H1 (cell line): ENCODE measurements around the gene BABAM2. TPM values are rescaled to one million over a fixed set of nuclear protein-coding genes. Genes with fewer than 3 reads are reported as not detected.

Experiments
- CTCF ChIA-PET: fragments of 300-600 bp; sonication (Branson Sonifier 250); formaldehyde crosslinking; loops from one replicate; lab custom pipeline; 2021; ENCODE audit not compliant: partially characterized antibody; lab: Charles Lee
- POLR2A ChIA-PET: fragments of 300-600 bp; sonication (Branson Sonifier 250); formaldehyde crosslinking; loops from one replicate; lab custom pipeline; 2021; ENCODE audit warnings: inconsistent platforms; ENCODE audit not compliant: partially characterized antibody; lab: Charles Lee
- DNase-seq, 2 experiments: peaks; one replicate each; pipeline versions ENCODE4 v3.0.0 to v3.0.0-alpha.2; 2010 to 2022; ENCODE audit warnings: low spot score in 2 of 2, low read depth in 1 of 2, mixed read lengths in 1 of 2
- FAIRE-seq: peaks from 2 replicates; lab custom pipeline; 2011; peaks lifted over from hg19 to GRCh38; lab: Jason Lieb, UNC
- H2AFZ ChIP-seq: 2 replicates; pipeline ENCODE4 v1.8.1; 2012; ENCODE audit warnings: low read length, inconsistent platforms
- H2AK5ac ChIP-seq: 2 replicates; pipeline ENCODE4 v1.6.1; 2013; ENCODE audit warnings: low read depth, low read length
- H2BK120ac ChIP-seq: replicated peaks from 2 replicates; pipeline ENCODE3; 2013; ENCODE audit warnings: low read depth, low read length, inconsistent platforms
- H2BK12ac ChIP-seq: 2 replicates; pipeline ENCODE4 v1.6.1; 2013; ENCODE audit warnings: low read depth, low read length
- H2BK15ac ChIP-seq: 2 replicates; pipeline ENCODE4 v1.6.1; 2013; ENCODE audit warnings: low read length
- H2BK20ac ChIP-seq: 2 replicates; pipeline ENCODE4 v1.6.1; 2013; ENCODE audit warnings: low read length
- H2BK5ac ChIP-seq: 2 replicates; pipeline ENCODE4 v1.6.1; 2013; ENCODE audit warnings: low read depth, low read length
- H3K14ac ChIP-seq: 2 replicates; pipeline ENCODE4 v1.6.1; 2013; ENCODE audit warnings: inconsistent platforms; ENCODE audit not compliant: insufficient read length
- H3K18ac ChIP-seq: 2 replicates; pipeline ENCODE4 v1.6.1; 2013; ENCODE audit warnings: low read length; ENCODE audit errors: extremely low read depth
- H3K23ac ChIP-seq: 2 replicates; pipeline ENCODE4 v1.6.1; 2013; ENCODE audit warnings: inconsistent platforms; ENCODE audit not compliant: insufficient read length
- H3K23me2 ChIP-seq: 2 replicates; pipeline ENCODE4 v1.6.1; 2013; ENCODE audit warnings: low read depth, low read length
- H3K27ac ChIP-seq: 2 replicates; pipeline ENCODE4 v1.6.1; 2011; ENCODE audit warnings: low read depth, low read length, inconsistent platforms
- H3K27me3 ChIP-seq, 4 experiments: replicated peaks in 1 of 4; 1 replicate in 1 of 4; 2 replicates in 3 of 4; pipeline versions ENCODE4 v1.6.1 to v1.8.1; 2011 to 2013; ENCODE audit warnings: low read length in 3 of 4, mild to moderate bottlenecking in 3 of 4, inconsistent platforms in 2 of 4, mixed read lengths in 2 of 4, moderate library complexity in 1 of 4; ENCODE audit not compliant: control insufficient read depth in 3 of 4, insufficient read depth in 3 of 4; ENCODE audit errors: extremely low read depth in 1 of 4
- H3K36me3 ChIP-seq, 4 experiments: 2 replicates each; pipeline versions ENCODE4 v1.6.1 to v1.8.1; 2011 to 2013; ENCODE audit warnings: mild to moderate bottlenecking in 4 of 4, low read length in 3 of 4, moderate library complexity in 2 of 4, control low read depth in 1 of 4, inconsistent platforms in 1 of 4; ENCODE audit not compliant: insufficient read depth in 4 of 4, control insufficient read depth in 2 of 4
- H3K4ac ChIP-seq: replicated peaks from 2 replicates; pipeline ENCODE3; 2013; ENCODE audit warnings: low read length, low read depth, mixed read lengths, inconsistent platforms; ENCODE audit not compliant: insufficient read length
- H3K4me1 ChIP-seq, 4 experiments: replicated peaks in 1 of 4; 1 replicate in 1 of 4; 2 replicates in 3 of 4; pipeline versions ENCODE4 v1.6.1 to v1.8.1; 2011 to 2013; ENCODE audit warnings: low read length in 3 of 4, inconsistent platforms in 2 of 4, mixed read lengths in 1 of 4; ENCODE audit not compliant: insufficient read depth in 4 of 4, control insufficient read depth in 3 of 4
- H3K4me2 ChIP-seq, 2 experiments: 2 replicates each; pipeline versions ENCODE4 v1.6.1 to v1.8.1; 2011 to 2013; ENCODE audit warnings: low read depth in 2 of 2, low read length in 2 of 2, control low read depth in 1 of 2, inconsistent platforms in 1 of 2, mild to moderate bottlenecking in 1 of 2; ENCODE audit not compliant: insufficient read depth in 1 of 2
- H3K4me3 ChIP-seq, 4 experiments: fragments of 200-600, 300-600 bp in 1 of 4; sonication (generic), shearing (Covaris generic), sonication (Bioruptor Twin) in 1 of 4; 2 replicates each; pipeline versions ENCODE4 v1.5.1 to v1.8.1; 2011 to 2016; ENCODE audit warnings: low read length in 4 of 4, low read depth in 3 of 4, control low read depth in 2 of 4, inconsistent platforms in 2 of 4, mild to moderate bottlenecking in 2 of 4, mixed read lengths in 1 of 4, moderate library complexity in 1 of 4; ENCODE audit not compliant: insufficient read depth in 2 of 4; ENCODE audit errors: extremely low read depth in 1 of 4
- H3K56ac ChIP-seq: replicated peaks from 2 replicates; pipeline ENCODE3; 2013; ENCODE audit warnings: low read depth, mild to moderate bottlenecking, mixed read lengths, low read length, inconsistent platforms; ENCODE audit not compliant: insufficient read length
- H3K79me1 ChIP-seq: 2 replicates; pipeline ENCODE4 v1.6.1; 2013; ENCODE audit warnings: low read depth, low read length, control low read depth
- H3K79me2 ChIP-seq, 2 experiments: 2 replicates each; pipeline versions ENCODE4 v1.6.1 to v1.8.1; 2012 to 2013; ENCODE audit warnings: low read length in 2 of 2, mild to moderate bottlenecking in 2 of 2, inconsistent platforms in 1 of 2; ENCODE audit not compliant: insufficient read depth in 2 of 2, control insufficient read depth in 1 of 2
- H3K9ac ChIP-seq, 4 experiments: replicated peaks in 1 of 4; 1 replicate in 1 of 4; 2 replicates in 3 of 4; pipeline versions ENCODE4 v1.6.1 to v1.8.1; 2011 to 2013; ENCODE audit warnings: low read depth in 3 of 4, low read length in 3 of 4, control low read depth in 2 of 4, mild to moderate bottlenecking in 2 of 4, moderate library complexity in 2 of 4, inconsistent platforms in 1 of 4; ENCODE audit errors: extremely low read depth in 1 of 4
- H3K9me3 ChIP-seq, 2 experiments: 2 replicates each; pipeline versions ENCODE4 v1.6.1 to v1.8.1; 2012 to 2013; ENCODE audit warnings: mild to moderate bottlenecking in 2 of 2, moderate library complexity in 2 of 2, control low read depth in 1 of 2, inconsistent platforms in 1 of 2, low read depth in 1 of 2, low read length in 1 of 2, mixed read lengths in 1 of 2; ENCODE audit not compliant: insufficient read depth in 2 of 2
- H4K20me1 ChIP-seq, 2 experiments: replicated peaks in 1 of 2; 2 replicates each; pipeline versions ENCODE3 to v1.8.1; 2011 to 2013; ENCODE audit warnings: inconsistent platforms in 2 of 2, low read length in 2 of 2, mild to moderate bottlenecking in 1 of 2; ENCODE audit not compliant: insufficient read depth in 2 of 2, control insufficient read depth in 1 of 2
- H4K5ac ChIP-seq: 2 replicates; pipeline ENCODE4 v1.6.1; 2013; ENCODE audit warnings: low read length, low read depth, mixed read lengths, inconsistent platforms; ENCODE audit not compliant: insufficient read length
- H4K8ac ChIP-seq: 2 replicates; pipeline ENCODE4 v1.8.0; 2013; ENCODE audit warnings: mild to moderate bottlenecking, moderate library complexity, low read length, inconsistent platforms; ENCODE audit not compliant: insufficient read depth; ENCODE audit errors: extremely low read depth
- H4K91ac ChIP-seq: replicated peaks from 2 replicates; pipeline ENCODE3; 2013; ENCODE audit warnings: low read length, mixed read lengths, inconsistent platforms; ENCODE audit not compliant: insufficient read length
- CHD1 ChIP-seq: IDR thresholded peaks from 2 replicates; pipeline ENCODE4 v1.6.1; 2012; ENCODE audit warnings: low read depth, low read length, improper control_type of control experiment
- CHD2 ChIP-seq: IDR thresholded peaks from 2 replicates; pipeline ENCODE4 v1.6.1; 2012; ENCODE audit warnings: low read length, improper control_type of control experiment
- HDAC2 ChIP-seq, 2 experiments: fragments of 300-600 bp in 1 of 2; sonication (generic) in 1 of 2; IDR thresholded peaks; 2 replicates each; pipeline ENCODE4 v1.6.1; 2011 to 2012; ENCODE audit warnings: low read depth in 2 of 2, low read length in 2 of 2, mild to moderate bottlenecking in 2 of 2, moderate library complexity in 2 of 2, borderline replicate concordance in 1 of 2, inconsistent platforms in 1 of 2
- JUN ChIP-seq: IDR thresholded peaks from 2 replicates; pipeline ENCODE4 v1.6.1; 2011; ENCODE audit warnings: low read depth, mild to moderate bottlenecking, improper control_type of control experiment, low read length
- KDM5A ChIP-seq: fragments of 200-600 bp; IDR thresholded peaks from 2 replicates; pipeline ENCODE4 v1.7.1; 2012; ENCODE audit warnings: mild to moderate bottlenecking, low read length, inconsistent platforms, mixed read lengths
- MAFK ChIP-seq: IDR thresholded peaks from 2 replicates; pipeline ENCODE4 v1.6.1; 2012; ENCODE audit warnings: low read depth, mild to moderate bottlenecking, improper control_type of control experiment, low read length
- MAX ChIP-seq: IDR thresholded peaks from 2 replicates; pipeline ENCODE4 v1.6.1; 2012; ENCODE audit warnings: inconsistent platforms
- RAD21 ChIP-seq, 2 experiments: IDR thresholded peaks in 1 of 2; conservative IDR thresholded peaks in 1 of 2; 2 replicates each; pipeline ENCODE4 v1.6.1; 2011; ENCODE audit warnings: low read depth in 2 of 2, low read length in 2 of 2, improper control_type of control experiment in 1 of 2, inconsistent platforms in 1 of 2, mild to moderate bottlenecking in 1 of 2, moderate library complexity in 1 of 2
- RFX5 ChIP-seq: IDR thresholded peaks from 2 replicates; pipeline ENCODE4 v1.6.1; 2011; ENCODE audit warnings: low read depth, low read length, improper control_type of control experiment, borderline replicate concordance
- SAP30 ChIP-seq: fragments of 300-600 bp; sonication (generic); IDR thresholded peaks from 2 replicates; pipeline ENCODE4 v1.7.1; 2012; ENCODE audit warnings: low read length, moderate library complexity, mild to moderate bottlenecking, inconsistent platforms; ENCODE audit not compliant: insufficient read depth, insufficient replicate concordance
- SIRT6 ChIP-seq: IDR thresholded peaks from one replicate; pipeline ENCODE4 v1.7.1; 2012; ENCODE audit warnings: low read length, inconsistent platforms
- SIX5 ChIP-seq: IDR thresholded peaks from 2 replicates; pipeline ENCODE4 v1.6.1; 2011; ENCODE audit warnings: mild to moderate bottlenecking, low read depth, low read length
- TEAD4 ChIP-seq: IDR thresholded peaks from 2 replicates; pipeline ENCODE4 v1.6.1; 2012; ENCODE audit warnings: low read depth, low read length, inconsistent platforms, mixed read lengths
- YY1 ChIP-seq: IDR thresholded peaks from 2 replicates; pipeline ENCODE4 v1.6.1; 2011; ENCODE audit warnings: low read depth, mild to moderate bottlenecking, low read length
- WGBS, 2 experiments: shearing (Covaris generic) in 1 of 2; methylation state at CpG; one replicate each; pipeline versions ENCODE4 v1.1.6 to v1.1.7; 2013 to 2015; ENCODE audit warnings: low lambda C conversion rate in 2 of 2, mixed read lengths in 2 of 2, inconsistent platforms in 1 of 2, low coverage in 1 of 2, missing lambda C conversion rate in 1 of 2; ENCODE audit not compliant: insufficient replicate concordance in 2 of 2, insufficient coverage in 1 of 2, insufficient read length in 1 of 2; ENCODE audit errors: extremely low coverage in 1 of 2, missing lambda C conversion rate in 1 of 2; 5-methylcytosine and 5-hydroxymethylcytosine counted together
- polyA plus RNA-seq, 7 experiments: library from polyadenylated mRNA; depleted of rRNA in 3 of 7; stranded (reverse) in 5 of 7; unstranded in 2 of 7; fragments of >200 nt in 5 of 7; fragments of 200-250 nt in 2 of 7; gene quantifications; 1 replicate in 5 of 7; 2 replicates in 1 of 7; 4 replicates in 1 of 7; pipeline versions ENCODE4 v1.2.1 to v1.2.3, GENCODE V29; 2011 to 2013; ENCODE audit warnings: missing spikeins in 2 of 7, mixed read lengths in 2 of 7
- total RNA-seq: library from RNA; stranded (reverse); fragmentation: NEBNext Ultra II Directional; extraction: Animal tissue kit (Norgen Biotek cat#: 25700); gene quantifications from 2 replicates; pipeline ENCODE4 v1.2.1, GENCODE V29; 2021

BABAM2 gene
- total and polyA plus RNA-seq, 2 of the 8 experiments (the other 6 are each of a cell fraction or from before 2014, with no cell fraction given): 15.8 to 20.9 TPM

DNA sequence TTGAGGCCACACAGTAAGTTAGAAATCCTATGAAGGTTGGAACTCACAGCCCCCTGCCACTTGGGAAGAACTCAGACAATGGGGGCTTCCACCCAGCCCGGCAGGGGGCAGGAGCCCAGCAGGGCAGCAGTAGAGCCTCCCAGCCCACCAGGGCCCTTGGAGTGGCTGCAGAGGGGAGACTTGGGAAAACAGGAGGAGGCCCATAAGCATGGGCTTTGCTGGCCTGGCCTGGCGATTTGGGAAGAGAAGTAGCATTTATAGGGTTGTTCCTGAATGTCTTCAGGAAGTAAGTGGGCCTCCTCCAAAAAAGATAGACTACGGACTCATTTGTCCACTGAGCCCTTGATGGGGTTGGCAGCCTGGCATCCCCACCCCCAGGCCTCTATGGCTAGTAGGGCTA, 484.7 kb downstream of the BABAM2 start:
- no peak overlapping the region for H3K4me2 ChIP-seq

More for the DNA sequence above, 484.7 kb downstream of the BABAM2 start:
- Histone ChIP-seq H3K27me3 (peaks cover 0 to 6% (median 2%) of the 10 kb centered on the region in 4 experiments; a peak in 3 of 7 replicates), H3K36me3 (no peaks in the 10 kb centered on the region)
- TF ChIP-seq SIRT6 (no peak), SIX5 (no peak), KDM5A (no peak), MAFK (no peak), RAD21 (IDR thresholded peaks at IDR 0.05 in 1 of 2, conservative IDR thresholded peaks at IDR 0.05 in 1 of 2; ENCODE audit: low read depth in 2 of 2, low read length in 2 of 2) (no peak), HDAC2 (IDR thresholded peaks at IDR 0.05; ENCODE audit: borderline replicate concordance in 1 of 2, low read depth in 2 of 2, low read length in 2 of 2) (no peak), RFX5 (no peak), SAP30 (no peak), JUN (no peak), CHD1 (no peak), MAX (no peak), YY1 (no peak), CHD2 (no peak), TEAD4 (no peak)
- TF ChIP-seq, all 59 proteins: peak for 0
- Histone ChIP-seq H3K23ac (no peak overlapping the region), H4K8ac (no peak overlapping the region), H3K79me1 (no peaks in the 10 kb centered on the region), H4K5ac (no peak overlapping the region), H3K18ac (no peak overlapping the region), H2AK5ac (no peak overlapping the region), H2AFZ (no peak overlapping the region), H3K4me3 (no peak overlapping the region), H3K4ac (no peak overlapping the region), H3K9ac (no peak overlapping the region), H3K27ac (no peak overlapping the region), H2BK5ac (no peak overlapping the region), H3K56ac (no peak overlapping the region), H3K79me2 (no peaks in the 10 kb centered on the region), H2BK12ac (no peak overlapping the region), H2BK20ac (no peak overlapping the region), H4K20me1 (no peaks in the 10 kb centered on the region), H2BK15ac (no peak overlapping the region), H3K4me1 (peaks cover 0 to 3% (median 3%) of the 10 kb centered on the region in 4 experiments; a peak in 2 of 7 replicates), H3K9me3 (no peaks in the 10 kb centered on the region), H2BK120ac (no peak overlapping the region), H4K91ac (no peak overlapping the region), H3K14ac (no peak overlapping the region), H3K23me2 (no peaks in the 10 kb centered on the region)
- CTCF ChIA-PET: no interaction called here
- no peak for FAIRE-seq
- POLR2A ChIA-PET: interaction anchor here (1.3 kb wide), 1 partner anchor 16 kb away, joined by 4 read pairs; no protein-coding TSS in a partner anchor
- 84% methylated on average over 3 of the region's 3 CpGs; no CpG with 5 or more reads in 1 of the 2 experiments for WGBS, 2 experiments
- DNase-seq: no peak
